Pulmonary artery endothelial cell (primary cell): Measurements from ENCODE around the gene ARFGEF3. TPM values are rescaled to one million over a fixed set of nuclear protein-coding genes. Genes with fewer than 3 reads are reported as not detected.

ENCODE experiments used
- DNase-seq: peaks from one replicate; pipeline ENCODE4 v3.0.0-alpha.2; 2011; ENCODE audit warnings: low read depth, low spot score
- total RNA-seq: library from RNA; depleted of rRNA; stranded (reverse); fragments of >200 nt; gene quantifications from 2 replicates; pipeline ENCODE4 v1.2.3, GENCODE V29; 2014

The ARFGEF3 gene
- total RNA-seq, 1 donor from 2014 or later, result 8.2 TPM

- DNase-seq, result no peak
Observed at GRCh38 chr6:138307816-138308730, 146.3 kb downstream of the ARFGEF3 start.

GRCh38 chr6:138308731-138309110, 147.0 kb downstream of the ARFGEF3 start:
- no peak for DNase-seq

GRCh38 chr6:138309695-138310094, 148.0 kb downstream of the ARFGEF3 start:
- DNase-seq, result no peak

- no peak for DNase-seq
Observed at GRCh38 chr6:138310294-138310693, 148.6 kb downstream of the ARFGEF3 start.

GRCh38 chr6:138310821-138311220, 149.1 kb downstream of the ARFGEF3 start:
- no peak for DNase-seq

GRCh38 chr6:138311268-138311667, 149.5 kb downstream of the ARFGEF3 start:
- DNase-seq, result no peak

GRCh38 chr6:138318741-138319375, 157.1 kb downstream of the ARFGEF3 start:
- DNase-seq, result no peak

GRCh38 chr6:138321934-138322333, 160.2 kb downstream of the ARFGEF3 start:
- no peak for DNase-seq

- no peak for DNase-seq
Observed at GRCh38 chr6:138323821-138324220, 162.1 kb downstream of the ARFGEF3 start.

GRCh38 chr6:138328210-138328609, 166.5 kb downstream of the ARFGEF3 start:
- DNase-seq, result no peak

GRCh38 chr6:138330763-138331162, 169.0 kb downstream of the ARFGEF3 start:
- DNase-seq, result no peak

GRCh38 chr6:138331444-138331843, 169.7 kb downstream of the ARFGEF3 start:
- no peak for DNase-seq

GRCh38 chr6:138331984-138332383, 170.2 kb downstream of the ARFGEF3 start:
- DNase-seq, result no peak

- DNase-seq, result no peak
Observed at GRCh38 chr6:138334000-138334399, 172.3 kb downstream of the ARFGEF3 start.

GRCh38 chr6:138334963-138335362, 173.2 kb downstream of the ARFGEF3 start:
- no peak for DNase-seq

- no peak for DNase-seq
Observed at GRCh38 chr6:138336221-138336620, 174.5 kb downstream of the ARFGEF3 start.

GRCh38 chr6:138337076-138337475, 175.3 kb downstream of the ARFGEF3 start:
- no peak for DNase-seq

- no peak for DNase-seq
Observed at GRCh38 chr6:138339024-138339423, 177.3 kb downstream of the ARFGEF3 start.

GRCh38 chr6:138341176-138341575, 179.4 kb downstream of the ARFGEF3 start:
- no peak for DNase-seq

- no peak for DNase-seq
Observed at GRCh38 chr6:138343112-138343511, 181.4 kb downstream of the ARFGEF3 start.

- DNase-seq, result no peak
Observed at GRCh38 chr6:138345565-138346285, 184.0 kb downstream of the ARFGEF3 start.
